Neural cell (in vitro differentiated cells): ENCODE data around the gene TRPM5. TPM values are rescaled to one million over a fixed set of nuclear protein-coding genes. Genes with fewer than 3 reads are reported as not detected.

ENCODE experiments used
- H2AFZ ChIP-seq: fragments of 200-600, 300-800 bp; sonication (generic), shearing (Covaris generic); 2 replicates; pipeline ENCODE4 v1.6.0; 2014; ENCODE audit warnings: low read depth, mild to moderate bottlenecking, antibody characterized with exemption, low read length, moderate library complexity
- H3F3A ChIP-seq: fragments of 200-600 bp; shearing (Covaris generic); 2 replicates; pipeline ENCODE4 v1.6.1; 2016; ENCODE audit warnings: mild to moderate bottlenecking, moderate library complexity, mixed read lengths, antibody characterized with exemption, low read length; ENCODE audit not compliant: insufficient read depth, poor library complexity, severe bottlenecking
- H3K27ac ChIP-seq: fragments of 200-600, 300-800 bp; sonication (generic), shearing (Covaris generic); 2 replicates; pipeline ENCODE4 v1.5.1; 2014; ENCODE audit warnings: mild to moderate bottlenecking, low read length, moderate library complexity
- H3K27me3 ChIP-seq: fragments of 300-800, 200-600 bp; sonication (generic), shearing (Covaris generic); 2 replicates; pipeline ENCODE4 v1.6.0; 2014; ENCODE audit warnings: mild to moderate bottlenecking, low read depth, low read length, moderate library complexity; ENCODE audit not compliant: insufficient read depth
- H3K36me3 ChIP-seq: fragments of 300-800, 200-600 bp; sonication (generic), shearing (Covaris generic); 2 replicates; pipeline ENCODE4 v1.5.1; 2014; ENCODE audit warnings: mild to moderate bottlenecking, antibody characterized with exemption, low read length, moderate library complexity; ENCODE audit not compliant: insufficient read depth
- H3K4me2 ChIP-seq: fragments of 300-800, 200-600 bp; sonication (generic), shearing (Covaris generic); 2 replicates; pipeline ENCODE4 v1.6.0; 2014; ENCODE audit warnings: mild to moderate bottlenecking, low read length
- H3K4me3 ChIP-seq: fragments of 300-800, 200-600 bp; sonication (generic), shearing (Covaris generic); 2 replicates; pipeline ENCODE4 v1.5.1; 2014; ENCODE audit warnings: mild to moderate bottlenecking, low read length, moderate library complexity
- H3K79me2 ChIP-seq: fragments of 200-600 bp; shearing (Covaris generic); replicated peaks from 2 replicates; pipeline ENCODE4 v1.6.0; 2014; ENCODE audit warnings: mild to moderate bottlenecking, low read length, moderate library complexity; ENCODE audit not compliant: insufficient read depth
- H3K9ac ChIP-seq: fragments of 300-800, 200-600 bp; sonication (generic), shearing (Covaris generic); 2 replicates; pipeline ENCODE4 v1.6.1; 2016; ENCODE audit warnings: mild to moderate bottlenecking, low read length, mixed read lengths
- H3K9me2 ChIP-seq: fragments of 200-600 bp; shearing (Covaris generic); 2 replicates; pipeline ENCODE4 v1.6.1; 2016; ENCODE audit warnings: mild to moderate bottlenecking, low read length, mixed read lengths; ENCODE audit not compliant: insufficient read depth
- H3K9me3 ChIP-seq: fragments of 200-600, 300-800 bp; sonication (generic), shearing (Covaris generic); 2 replicates; pipeline ENCODE4 v1.6.1; 2016; ENCODE audit warnings: mild to moderate bottlenecking, mixed run types, low read length, moderate library complexity, mixed read lengths
- H4K20me1 ChIP-seq: fragments of 200-600 bp; shearing (Covaris generic); 2 replicates; pipeline ENCODE4 v1.6.1; 2016; ENCODE audit warnings: mild to moderate bottlenecking, mixed run types; ENCODE audit not compliant: insufficient read depth
- CTCF ChIP-seq: fragments of 450-650 bp; IDR thresholded peaks from 2 replicates; pipeline ENCODE4 v1.5.1; 2014; ENCODE audit warnings: antibody characterized with exemption, mild to moderate bottlenecking, moderate library complexity; ENCODE audit not compliant: poor library complexity, severe bottlenecking
- EP300 ChIP-seq: fragments of 450-650 bp; conservative IDR thresholded peaks from 2 replicates; pipeline ENCODE4 v1.6.1; 2014; ENCODE audit warnings: antibody characterized with exemption, mild to moderate bottlenecking, moderate library complexity; ENCODE audit not compliant: poor library complexity, severe bottlenecking
- EZH2 ChIP-seq: fragments of 200-600, 300-800 bp; shearing (Covaris generic), sonication (generic); IDR thresholded peaks from 2 replicates; pipeline ENCODE4 v1.6.1; 2014; ENCODE audit warnings: antibody characterized with exemption, low read length, borderline replicate concordance, mild to moderate bottlenecking; ENCODE audit not compliant: insufficient read depth, poor library complexity, severe bottlenecking
- MXI1 ChIP-seq: fragments of 450-650 bp; conservative IDR thresholded peaks from 2 replicates; pipeline ENCODE4 v1.6.1; 2014; ENCODE audit warnings: antibody characterized with exemption, mild to moderate bottlenecking; ENCODE audit not compliant: poor library complexity, severe bottlenecking
- POLR2AphosphoS5 ChIP-seq: IDR thresholded peaks from 2 replicates; pipeline ENCODE4 v1.6.1; 2012
- RAD21 ChIP-seq: fragments of 450-650 bp; conservative IDR thresholded peaks from 2 replicates; pipeline ENCODE4 v1.6.1; 2014; ENCODE audit warnings: antibody characterized with exemption, mild to moderate bottlenecking, moderate library complexity
- REST ChIP-seq: IDR thresholded peaks from 2 replicates; pipeline ENCODE4 v1.6.1; 2012; ENCODE audit warnings: borderline replicate concordance
- SMC3 ChIP-seq: fragments of 450-650 bp; conservative IDR thresholded peaks from 2 replicates; pipeline ENCODE4 v1.6.1; 2014; ENCODE audit warnings: antibody characterized with exemption, mild to moderate bottlenecking, moderate library complexity; ENCODE audit not compliant: poor library complexity
- TAF1 ChIP-seq: IDR thresholded peaks from 2 replicates; pipeline ENCODE4 v1.6.1; 2012; ENCODE audit warnings: low read depth
- polyA plus RNA-seq: library from polyadenylated mRNA; depleted of rRNA; stranded (reverse); fragments of >200 nt; gene quantifications from 2 replicates; pipeline ENCODE4 v1.2.3, GENCODE V29; 2014

The TRPM5 gene
- polyA plus RNA-seq, 1 donor from 2014 or later, result not detected

- Histone ChIP-seq H3F3A (no peaks in the 10 kb centered on the region), H3K79me2 (no peaks in the 10 kb centered on the region), H3K4me2 (no peak overlapping the region), H3K9me3 (no peaks in the 10 kb centered on the region), H3K27ac (no peak overlapping the region), H3K9me2 (no peaks in the 10 kb centered on the region), H3K27me3 (no peaks in the 10 kb centered on the region), H3K4me3 (no peak overlapping the region), H2AFZ (no peak overlapping the region), H3K9ac (no peak overlapping the region), H3K36me3 (no peaks in the 10 kb centered on the region), H4K20me1 (no peaks in the 10 kb centered on the region)
- TF ChIP-seq TAF1 (no peak), EZH2 (no peak), SMC3 (no peak)
These were observed 10.3 kb downstream of the TRPM5 start for GRCh38 chr11:2434008-2434407.

GRCh38 chr11:2433106-2433925 lies 11.0 kb downstream of the TRPM5 start:
- H4K20me1 ChIP-seq, result no peaks in the 10 kb centered on the region
- H3K36me3 ChIP-seq, result no peaks in the 10 kb centered on the region
- H3K9me2 ChIP-seq, result no peaks in the 10 kb centered on the region
- TF ChIP-seq POLR2AphosphoS5, result no peak
- TF ChIP-seq TAF1, result no peak
- no peak for TF ChIP-seq SMC3
- no peak for TF ChIP-seq EZH2
- TF ChIP-seq CTCF, result no peak
- no peak for TF ChIP-seq MXI1
- no peak for TF ChIP-seq EP300
- no peak for TF ChIP-seq RAD21
- no peaks in the 10 kb centered on the region for H3K27me3 ChIP-seq
- H3K9me3 ChIP-seq, result no peaks in the 10 kb centered on the region
- H3K79me2 ChIP-seq, result no peaks in the 10 kb centered on the region
- no peak overlapping the region for H3K4me2 ChIP-seq
- H3K9ac ChIP-seq, result no peak overlapping the region
- no peak overlapping the region for H3K27ac ChIP-seq
- H2AFZ ChIP-seq, result no peak overlapping the region
- no peak overlapping the region for H3K4me3 ChIP-seq
- no peaks in the 10 kb centered on the region for H3F3A ChIP-seq

GRCh38 chr11:2432628-2433071 lies 11.7 kb downstream of the TRPM5 start:
- no peak overlapping the region for H3K27ac ChIP-seq
- no peak overlapping the region for H3K4me3 ChIP-seq
- H3K36me3 ChIP-seq, result no peaks in the 10 kb centered on the region
- H3K79me2 ChIP-seq, result no peaks in the 10 kb centered on the region
- no peak overlapping the region for H2AFZ ChIP-seq
- no peak for TF ChIP-seq POLR2AphosphoS5
- no peak for TF ChIP-seq EP300
- no peak for TF ChIP-seq CTCF
- TF ChIP-seq EZH2, result no peak
- no peak for TF ChIP-seq MXI1
- TF ChIP-seq REST, result no peak
- TF ChIP-seq TAF1, result no peak
- no peak for TF ChIP-seq SMC3
- no peak for TF ChIP-seq RAD21
- H3K27me3 ChIP-seq, result no peaks in the 10 kb centered on the region
- no peak overlapping the region for H3K9ac ChIP-seq
- H4K20me1 ChIP-seq, result no peaks in the 10 kb centered on the region
- no peaks in the 10 kb centered on the region for H3K9me3 ChIP-seq
- no peaks in the 10 kb centered on the region for H3F3A ChIP-seq
- no peak overlapping the region for H3K4me2 ChIP-seq
- no peaks in the 10 kb centered on the region for H3K9me2 ChIP-seq
